Measurements from ENCODE around the gene SIK2.

DNA sequence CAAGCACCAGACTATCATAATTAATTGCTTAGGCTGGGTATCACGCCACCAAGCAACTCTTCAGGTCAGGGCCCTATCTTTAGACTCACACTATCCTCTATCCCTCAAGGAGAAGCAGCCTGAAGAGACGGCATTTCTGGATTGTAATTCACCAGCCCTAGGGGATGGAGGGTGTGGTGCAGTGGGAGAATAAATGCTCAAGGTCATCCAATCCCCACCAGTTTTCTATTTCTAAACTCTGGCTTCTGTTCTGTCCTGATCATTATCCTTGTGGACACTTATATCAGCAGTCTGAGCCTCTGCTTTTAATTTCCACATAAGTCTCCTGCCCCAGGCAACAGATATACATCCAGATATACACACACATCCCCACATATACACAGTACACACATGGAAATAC lies 13.1 kb upstream of the SIK2 start:
- TF ChIP-seq POLR2AphosphoS5 (IDR thresholded peaks at IDR 0.05) (no peak), POLR2A (IDR thresholded peaks at IDR 0.05) (no peak), EP300 (IDR thresholded peaks at IDR 0.05) (no peak)
- TF ChIP-seq, protein P1, sequence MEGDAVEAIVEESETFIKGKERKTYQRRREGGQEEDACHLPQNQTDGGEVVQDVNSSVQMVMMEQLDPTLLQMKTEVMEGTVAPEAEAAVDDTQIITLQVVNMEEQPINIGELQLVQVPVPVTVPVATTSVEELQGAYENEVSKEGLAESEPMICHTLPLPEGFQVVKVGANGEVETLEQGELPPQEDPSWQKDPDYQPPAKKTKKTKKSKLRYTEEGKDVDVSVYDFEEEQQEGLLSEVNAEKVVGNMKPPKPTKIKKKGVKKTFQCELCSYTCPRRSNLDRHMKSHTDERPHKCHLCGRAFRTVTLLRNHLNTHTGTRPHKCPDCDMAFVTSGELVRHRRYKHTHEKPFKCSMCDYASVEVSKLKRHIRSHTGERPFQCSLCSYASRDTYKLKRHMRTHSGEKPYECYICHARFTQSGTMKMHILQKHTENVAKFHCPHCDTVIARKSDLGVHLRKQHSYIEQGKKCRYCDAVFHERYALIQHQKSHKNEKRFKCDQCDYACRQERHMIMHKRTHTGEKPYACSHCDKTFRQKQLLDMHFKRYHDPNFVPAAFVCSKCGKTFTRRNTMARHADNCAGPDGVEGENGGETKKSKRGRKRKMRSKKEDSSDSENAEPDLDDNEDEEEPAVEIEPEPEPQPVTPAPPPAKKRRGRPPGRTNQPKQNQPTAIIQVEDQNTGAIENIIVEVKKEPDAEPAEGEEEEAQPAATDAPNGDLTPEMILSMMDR (IDR thresholded peaks at IDR 0.05), result no peak
